ENCODE results near the gene FICD.

Gene FICD

DNA sequence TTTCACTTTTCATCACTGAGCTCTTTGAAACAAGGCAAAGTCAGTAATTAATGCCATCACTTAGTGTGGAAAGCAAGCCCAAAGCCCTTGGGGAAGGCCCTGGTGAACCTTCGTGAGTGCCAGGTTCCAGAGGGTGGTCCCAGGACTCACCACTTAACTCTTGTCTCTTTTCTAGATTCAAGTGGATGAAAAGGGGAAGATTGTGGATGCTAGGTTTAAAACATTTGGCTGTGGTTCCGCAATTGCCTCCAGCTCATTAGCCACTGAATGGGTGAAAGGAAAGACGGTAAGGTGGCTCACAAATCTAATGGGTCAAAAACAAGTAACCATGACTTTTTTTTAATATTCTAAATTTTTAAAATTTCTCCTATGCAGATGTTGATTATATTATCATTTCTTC lies 50.1 kb downstream of the FICD start:
- Histone ChIP-seq H3K36me3 (ENCODE audit: control insufficient read depth in 1 of 2, insufficient read depth in 2 of 2, low read length in 2 of 2) (peaks cover 29 to 52% of the 10 kb centered on the region in 2 donors), H3K9me3 (ENCODE audit: control insufficient read depth in 1 of 2, low read length in 2 of 2) (no peaks in the 10 kb centered on the region), H3K27ac (ENCODE audit: low read depth, low read length) (no peak overlapping the region), H3K4me1 (ENCODE audit: control insufficient read depth in 1 of 2, insufficient read depth in 2 of 2, low read length in 2 of 2) (peaks cover 34 to 47% of the 10 kb centered on the region in 2 donors), H3K4me3 (ENCODE audit: low read depth in 1 of 2, low read length in 2 of 2) (no peak overlapping the region), H3K27me3 (ENCODE audit: control insufficient read depth in 1 of 2, insufficient read depth in 2 of 2, low read length in 2 of 2) (no peaks in the 10 kb centered on the region), H3K9ac (ENCODE audit: low read depth in 1 of 2, low read length in 2 of 2) (no peak overlapping the region)

DNA sequence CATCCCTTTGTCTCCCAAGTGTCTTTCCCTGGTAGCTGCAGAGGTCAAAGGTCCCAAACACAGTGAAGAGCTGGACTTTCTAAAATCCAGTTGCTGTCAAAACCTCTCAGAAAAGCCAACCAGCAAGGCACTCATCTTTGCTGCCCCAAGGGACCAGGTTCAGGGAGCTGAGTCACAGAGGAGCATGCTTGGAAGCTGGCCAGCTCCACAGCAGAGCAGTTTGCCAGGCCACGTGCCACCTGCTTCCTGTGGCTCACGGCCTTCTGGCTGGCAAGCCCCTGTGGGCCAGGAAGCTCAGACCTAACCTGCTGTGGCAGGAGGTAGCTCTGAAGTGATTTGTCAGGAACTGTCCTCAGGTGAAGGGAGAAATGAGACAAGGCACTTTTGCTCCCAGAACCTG lies 50.9 kb downstream of the FICD start:
- Histone ChIP-seq H3K27me3 (ENCODE audit: control insufficient read depth in 1 of 2, insufficient read depth in 2 of 2, low read length in 2 of 2) (no peaks in the 10 kb centered on the region), H3K4me1 (ENCODE audit: control insufficient read depth in 1 of 2, insufficient read depth in 2 of 2, low read length in 2 of 2) (peaks cover 31 to 44% of the 10 kb centered on the region in 2 donors), H3K9me3 (ENCODE audit: control insufficient read depth in 1 of 2, low read length in 2 of 2) (no peaks in the 10 kb centered on the region), H3K9ac (ENCODE audit: low read depth in 1 of 2, low read length in 2 of 2) (no peak overlapping the region), H3K27ac (ENCODE audit: low read depth, low read length) (peak overlapping the region; percentile 48), H3K4me3 (ENCODE audit: low read depth in 1 of 2, low read length in 2 of 2) (no peak overlapping the region), H3K36me3 (ENCODE audit: control insufficient read depth in 1 of 2, insufficient read depth in 2 of 2, low read length in 2 of 2) (peaks cover 29 to 52% of the 10 kb centered on the region in 2 donors)

DNA sequence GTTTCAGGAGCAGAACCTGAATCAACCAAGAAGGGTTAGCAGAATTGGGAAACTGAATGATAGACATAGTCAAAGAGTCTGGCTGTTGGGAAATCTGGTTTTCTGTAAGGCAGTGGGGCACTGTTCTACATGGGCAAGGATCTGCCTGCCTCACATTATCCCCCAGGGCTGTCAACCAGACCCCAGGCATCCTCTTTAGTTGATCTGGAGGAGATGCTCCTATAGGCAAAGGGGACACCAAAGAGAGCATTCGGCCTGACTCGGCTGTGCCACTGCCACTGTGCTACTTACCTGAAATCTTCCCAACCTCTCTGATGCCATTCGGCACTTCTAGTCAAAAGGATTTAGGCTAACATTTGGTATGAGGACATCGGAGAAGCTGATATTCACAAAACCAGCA lies 51.4 kb downstream of the FICD start:
- Histone ChIP-seq H3K4me1 (ENCODE audit: control insufficient read depth in 1 of 2, insufficient read depth in 2 of 2, low read length in 2 of 2) (peaks cover 31 to 42% of the 10 kb centered on the region in 2 donors), H3K4me3 (ENCODE audit: low read depth in 1 of 2, low read length in 2 of 2) (no peak overlapping the region), H3K9ac (ENCODE audit: low read depth in 1 of 2, low read length in 2 of 2) (no peak overlapping the region), H3K27ac (ENCODE audit: low read depth, low read length) (peak overlapping the region; percentile 48), H3K36me3 (ENCODE audit: control insufficient read depth in 1 of 2, insufficient read depth in 2 of 2, low read length in 2 of 2) (peaks cover 29 to 52% of the 10 kb centered on the region in 2 donors), H3K27me3 (ENCODE audit: control insufficient read depth in 1 of 2, insufficient read depth in 2 of 2, low read length in 2 of 2) (no peaks in the 10 kb centered on the region), H3K9me3 (ENCODE audit: control insufficient read depth in 1 of 2, low read length in 2 of 2) (no peaks in the 10 kb centered on the region)

DNA sequence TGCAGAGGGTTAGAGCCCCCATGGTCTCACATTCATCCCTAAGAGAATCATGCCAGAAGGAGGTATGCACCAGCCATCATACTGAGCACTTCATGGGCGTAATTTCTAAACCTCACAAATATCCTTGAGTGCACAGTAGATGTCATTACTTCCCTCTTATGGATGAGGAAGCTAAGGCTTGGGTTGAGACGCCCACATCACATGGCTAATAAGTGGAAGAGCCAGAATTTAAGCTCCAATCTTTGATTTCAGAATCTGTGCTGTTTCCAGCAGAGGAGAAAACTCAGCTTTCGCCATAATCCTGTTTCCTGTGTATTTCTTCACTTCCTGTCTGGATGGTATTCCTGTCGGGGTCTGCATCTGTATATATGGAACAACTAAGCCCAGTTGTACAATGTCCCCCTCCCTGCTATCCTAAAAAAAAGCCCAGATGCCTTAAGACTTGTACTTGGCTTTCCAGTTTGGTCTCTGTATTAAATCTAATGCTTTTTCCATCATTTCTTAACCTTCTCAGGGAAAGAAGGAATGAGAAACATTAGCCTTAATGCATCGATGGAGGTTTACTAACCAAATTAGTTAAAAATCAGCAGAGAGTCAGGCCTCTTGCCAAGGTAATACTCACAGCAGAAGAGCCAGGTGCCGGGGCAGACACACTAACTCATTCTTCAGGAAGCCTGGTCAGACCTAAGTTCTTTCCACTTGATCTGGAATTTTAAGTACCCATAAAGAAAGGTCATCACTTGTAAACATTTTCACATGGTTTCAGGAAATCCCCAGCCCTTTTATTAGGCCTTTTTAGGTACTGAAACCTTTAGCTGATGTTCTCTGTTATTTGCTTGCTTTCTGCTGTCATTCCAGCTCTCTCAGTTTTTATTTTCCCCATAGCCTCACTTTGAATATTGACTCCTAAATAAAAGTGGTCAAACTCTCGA lies 52.6 kb downstream of the FICD start:
- Histone ChIP-seq H3K36me3 (ENCODE audit: control insufficient read depth in 1 of 2, insufficient read depth in 2 of 2, low read length in 2 of 2) (peaks cover 29 to 52% of the 10 kb centered on the region in 2 donors), H3K27me3 (ENCODE audit: control insufficient read depth in 1 of 2, insufficient read depth in 2 of 2, low read length in 2 of 2) (no peaks in the 10 kb centered on the region), H3K9ac (ENCODE audit: low read depth in 1 of 2, low read length in 2 of 2) (peak overlapping the region in 1 of 2 donors; percentile 7), H3K4me3 (ENCODE audit: low read depth in 1 of 2, low read length in 2 of 2) (no peak overlapping the region), H3K4me1 (ENCODE audit: control insufficient read depth in 1 of 2, insufficient read depth in 2 of 2, low read length in 2 of 2) (peaks cover 26 to 42% of the 10 kb centered on the region in 2 donors), H3K27ac (ENCODE audit: low read depth, low read length) (peak overlapping the region; percentile 48), H3K9me3 (ENCODE audit: control insufficient read depth in 1 of 2, low read length in 2 of 2) (no peaks in the 10 kb centered on the region)

DNA sequence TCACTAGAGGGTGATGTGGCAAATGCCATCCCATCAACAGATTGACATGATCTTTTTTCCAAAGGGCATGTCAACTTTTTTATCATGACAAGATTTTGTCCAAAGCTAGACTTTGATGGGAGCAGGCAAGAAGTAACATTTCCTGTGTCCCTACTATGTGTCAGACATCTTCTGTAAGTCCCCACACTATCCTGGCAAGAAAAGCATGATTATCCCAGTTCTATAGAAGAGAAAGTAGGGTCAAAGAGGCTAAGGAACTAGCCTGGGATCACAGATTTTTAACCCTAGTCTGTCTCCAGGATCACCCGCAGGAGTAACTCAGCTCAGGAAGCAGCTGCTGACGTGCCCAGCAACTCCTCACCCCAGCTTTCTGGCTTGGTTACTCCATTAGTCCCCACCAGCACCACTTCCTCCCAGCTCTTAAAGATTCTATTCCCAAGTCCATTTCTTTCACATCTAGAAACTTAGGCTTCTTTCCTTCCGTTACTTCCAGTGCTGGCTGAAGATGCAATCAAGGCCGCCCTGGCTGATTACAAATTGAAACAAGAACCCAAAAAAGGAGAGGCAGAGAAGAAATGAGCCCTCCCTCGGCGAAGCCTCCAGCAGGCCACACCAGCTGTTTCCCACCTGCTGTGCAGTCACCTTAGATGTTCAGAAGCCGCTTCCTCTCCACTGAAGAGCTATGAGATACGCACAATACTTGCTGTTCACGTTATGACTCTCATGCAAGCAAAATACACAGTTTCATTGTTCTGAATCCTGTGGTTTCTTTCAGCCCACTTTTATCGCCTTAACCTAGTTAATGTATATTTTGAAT lies 53.5 kb downstream of the FICD start:
- H3K9ac ChIP-seq (ENCODE audit: low read depth in 1 of 2, low read length in 2 of 2) = peak overlapping the region in 1 of 2 donors; percentile 22
- H3K27ac ChIP-seq (ENCODE audit: low read depth, low read length) = peak overlapping the region; percentile 46
- H3K9me3 ChIP-seq (ENCODE audit: control insufficient read depth in 1 of 2, low read length in 2 of 2) = no peaks in the 10 kb centered on the region
- peaks cover 25 to 38% of the 10 kb centered on the region in 2 donors for H3K4me1 ChIP-seq (ENCODE audit: control insufficient read depth in 1 of 2, insufficient read depth in 2 of 2, low read length in 2 of 2)
- no peak overlapping the region for H3K4me3 ChIP-seq (ENCODE audit: low read depth in 1 of 2, low read length in 2 of 2)
- no peaks in the 10 kb centered on the region for H3K27me3 ChIP-seq (ENCODE audit: control insufficient read depth in 1 of 2, insufficient read depth in 2 of 2, low read length in 2 of 2)
- H3K36me3 ChIP-seq (ENCODE audit: control insufficient read depth in 1 of 2, insufficient read depth in 2 of 2, low read length in 2 of 2) = peaks cover 29 to 52% of the 10 kb centered on the region in 2 donors
